SK-N-SH (cell line): ENCODE data around the gene CHKB. TPM values are rescaled to one million over a fixed set of nuclear protein-coding genes. Genes with fewer than 3 reads are reported as not detected.

Experiments
- CTCF ChIA-PET: fragments of 300-600, 350-600 bp; formaldehyde crosslinking; extraction: SDS; loops from one replicate; lab custom pipeline; 2021; lab: Yijun Ruan, JAX
- POLR2A ChIA-PET: fragments of 350-600 bp; sonication (Branson Sonifier 250); formaldehyde crosslinking; extraction: SDS; loops from one replicate; lab custom pipeline; 2020; ENCODE audit warnings: antibody characterized with exemption, inconsistent platforms; lab: Yijun Ruan, JAX
- DNase-seq: peaks from one replicate; pipeline ENCODE4 v3.0.0; 2012
- H2AFZ ChIP-seq: fragments of 200-600 bp; sonication (generic); 2 replicates; pipeline ENCODE4 v1.8.1; 2016; ENCODE audit warnings: antibody characterized with exemption, mild to moderate bottlenecking, low read depth
- H3F3A ChIP-seq: fragments of 200-600 bp; sonication (generic); replicated peaks from 2 replicates; pipeline ENCODE3; 2016; ENCODE audit warnings: antibody characterized with exemption, mild to moderate bottlenecking; ENCODE audit not compliant: insufficient read depth
- H3K27ac ChIP-seq, 2 experiments: fragments of 200-500 bp in 1 of 2; fragments of 200-600 bp in 1 of 2; sonication (Bioruptor generic) in 1 of 2; sonication (generic), shearing (Covaris generic) in 1 of 2; 2 replicates each; pipeline versions ENCODE4 v1.5.1 to v1.6.1; 2014 to 2016; ENCODE audit warnings: low read depth in 2 of 2, inconsistent platforms in 1 of 2, low read length in 1 of 2, mild to moderate bottlenecking in 1 of 2, mixed read lengths in 1 of 2
- H3K27me3 ChIP-seq: fragments of 200-600 bp; sonication (generic), shearing (Covaris generic); 2 replicates; pipeline ENCODE4 v1.6.1; 2016; ENCODE audit warnings: mixed run types; ENCODE audit not compliant: insufficient read depth
- H3K36me3 ChIP-seq, 2 experiments: fragments of 200-500 bp in 1 of 2; fragments of 200-600 bp in 1 of 2; sonication (Bioruptor generic) in 1 of 2; sonication (generic) in 1 of 2; replicated peaks in 1 of 2; 2 replicates each; pipeline versions ENCODE3 to v1.5.1; 2014 to 2016; ENCODE audit warnings: low read length in 1 of 2, mild to moderate bottlenecking in 1 of 2; ENCODE audit not compliant: insufficient read depth in 2 of 2, control insufficient read depth in 1 of 2
- H3K4me1 ChIP-seq, 2 experiments: fragments of 200-500 bp in 1 of 2; fragments of 200-600 bp in 1 of 2; sonication (Bioruptor generic) in 1 of 2; sonication (generic), shearing (Covaris generic) in 1 of 2; 2 replicates each; pipeline versions ENCODE4 v1.5.1 to v1.6.1; 2014 to 2016; ENCODE audit warnings: low read depth in 1 of 2, low read length in 1 of 2, mixed run types in 1 of 2; ENCODE audit not compliant: insufficient read depth in 2 of 2, control insufficient read depth in 1 of 2
- H3K4me2 ChIP-seq: fragments of 200-600 bp; sonication (generic), shearing (Covaris generic); 2 replicates; pipeline ENCODE4 v1.6.1; 2017; ENCODE audit warnings: mixed run types
- H3K4me3 ChIP-seq, 2 experiments: fragments of 200-500 bp in 1 of 2; fragments of 200-600 bp in 1 of 2; sonication (Bioruptor generic) in 1 of 2; sonication (generic), shearing (Covaris generic) in 1 of 2; 2 replicates each; pipeline versions ENCODE4 v1.5.1 to v1.8.1; 2014 to 2016; ENCODE audit warnings: low read depth in 2 of 2, inconsistent platforms in 1 of 2, low read length in 1 of 2, mild to moderate bottlenecking in 1 of 2, mixed read lengths in 1 of 2, moderate library complexity in 1 of 2
- H3K79me2 ChIP-seq: fragments of 200-600 bp; sonication (generic); 2 replicates; pipeline ENCODE4 v1.8.1; 2017; ENCODE audit warnings: mild to moderate bottlenecking; ENCODE audit not compliant: insufficient read depth
- H3K9ac ChIP-seq: fragments of 200-600 bp; sonication (generic); 2 replicates; pipeline ENCODE4 v1.6.1; 2017; ENCODE audit warnings: mixed run types
- H3K9me2 ChIP-seq: fragments of 200-600 bp; sonication (generic); 2 replicates; pipeline ENCODE4 v1.6.1; 2017; ENCODE audit warnings: mixed run types
- H3K9me3 ChIP-seq: fragments of 200-600 bp; sonication (generic); 2 replicates; pipeline ENCODE4 v1.6.1; 2017; ENCODE audit warnings: mixed run types, mild to moderate bottlenecking, moderate library complexity
- H4K20me1 ChIP-seq: fragments of 200-600 bp; sonication (generic); 2 replicates; pipeline ENCODE4 v1.6.1; 2017; ENCODE audit warnings: mild to moderate bottlenecking, mixed run types; ENCODE audit not compliant: insufficient read depth
- ELF1 ChIP-seq: IDR thresholded peaks from 2 replicates; pipeline ENCODE4 v1.4.0; 2012
- EZH2phosphoT487 ChIP-seq: fragments of 200-600 bp; sonication (generic); IDR thresholded peaks from 2 replicates; pipeline ENCODE4 v1.6.1; 2017; ENCODE audit warnings: low read depth, mixed run types, mild to moderate bottlenecking, antibody characterized with exemption, moderate library complexity, borderline replicate concordance
- JUND ChIP-seq: IDR thresholded peaks from 2 replicates; pipeline ENCODE4 v1.4.0; 2012
- MXI1 ChIP-seq: IDR thresholded peaks from 2 replicates; pipeline ENCODE4 v1.6.1; 2012; ENCODE audit warnings: mild to moderate bottlenecking, low read depth, low read length, improper control_type of control experiment
- NRF1 ChIP-seq: IDR thresholded peaks from 2 replicates; pipeline ENCODE4 v1.6.1; 2012; ENCODE audit warnings: low read depth, mild to moderate bottlenecking, low read length
- POLR2AphosphoS5 ChIP-seq: IDR thresholded peaks from 2 replicates; pipeline ENCODE4 v1.6.1; 2012; ENCODE audit warnings: low read depth, low read length
- RAD21 ChIP-seq: IDR thresholded peaks from 2 replicates; pipeline ENCODE4 v1.6.1; 2012; ENCODE audit warnings: mild to moderate bottlenecking, low read length
- RFX5 ChIP-seq: IDR thresholded peaks from 2 replicates; pipeline ENCODE4 v1.6.1; 2012; ENCODE audit warnings: mild to moderate bottlenecking, improper control_type of control experiment, low read length
- RXRA ChIP-seq: IDR thresholded peaks from 2 replicates; pipeline ENCODE4 v1.4.0; 2012; ENCODE audit warnings: low read depth, mild to moderate bottlenecking, borderline replicate concordance
- SMC3 ChIP-seq: IDR thresholded peaks from 2 replicates; pipeline ENCODE4 v1.6.1; 2012; ENCODE audit warnings: low read depth, low read length, improper control_type of control experiment
- WGBS: methylation state at CpG from one replicate; pipeline ENCODE4 v1.1.6; 2017; ENCODE audit warnings: low lambda C conversion rate; 5-methylcytosine and 5-hydroxymethylcytosine counted together
- polyA plus RNA-seq, 3 experiments: library from polyadenylated mRNA; depleted of rRNA; stranded (reverse); fragments of >200 nt; gene quantifications; 2 replicates each; pipeline ENCODE4 v1.2.3, GENCODE V29; 2012
- TF ChIP-seq, protein P1 (sequence below): fragments of 200-600 bp; sonication (generic); IDR thresholded peaks from 2 replicates; pipeline ENCODE4 v1.6.1; 2017; ENCODE audit warnings: antibody characterized with exemption, mild to moderate bottlenecking, moderate library complexity
- TF ChIP-seq, protein P2 (sequence below): IDR thresholded peaks from 2 replicates; pipeline ENCODE4 v1.4.0; 2012; ENCODE audit warnings: low read depth, borderline replicate concordance
- TF ChIP-seq, protein P3 (sequence below): IDR thresholded peaks from 2 replicates; pipeline ENCODE4 v1.4.0; 2012; ENCODE audit warnings: low read depth
- TF ChIP-seq, protein P4 (sequence below): fragments of 150-350 bp; IDR thresholded peaks from 2 replicates; pipeline ENCODE4 v1.6.1; 2016; ENCODE audit warnings: mild to moderate bottlenecking, low read depth, low read length
- TF ChIP-seq, protein P5 (sequence below): IDR thresholded peaks from 2 replicates; pipeline ENCODE4 v1.6.1; 2012; ENCODE audit warnings: mild to moderate bottlenecking, low read depth, low read length, moderate library complexity

The CHKB gene
- polyA plus RNA-seq, 1 of the 3 experiments (the other 2 are of a cell fraction), result 39.6 TPM

DNA sequence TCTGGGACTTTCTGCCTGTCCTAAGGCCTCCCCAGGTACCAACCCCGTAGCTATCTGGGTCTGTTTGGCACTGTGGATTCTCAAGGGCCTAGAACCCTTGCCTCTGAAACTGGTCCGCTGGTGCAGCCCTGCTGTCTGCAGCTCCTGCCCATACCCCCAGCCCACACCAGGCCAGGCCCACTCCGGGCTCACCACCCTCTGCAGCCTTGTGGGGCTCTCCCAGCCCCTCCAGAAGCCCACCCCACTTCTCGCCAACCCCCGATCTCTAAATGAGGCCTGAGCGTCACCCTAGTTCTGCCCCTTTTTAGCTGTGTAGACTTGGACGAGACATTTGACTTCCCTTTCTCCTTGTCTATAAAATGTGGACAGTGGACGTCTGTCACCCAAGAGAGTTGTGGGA, 32.3 kb downstream of the CHKB start:
- Histone ChIP-seq H3K79me2 (no peaks in the 10 kb centered on the region), H3K4me2 (no peak overlapping the region), H3K27ac (no peak overlapping the region), H3K9me2 (no peaks in the 10 kb centered on the region), H3K9ac (no peak overlapping the region), H3K36me3 (no peaks in the 10 kb centered on the region), H3K4me3 (no peak overlapping the region), H3K27me3 (no peaks in the 10 kb centered on the region), H3K9me3 (no peaks in the 10 kb centered on the region), H4K20me1 (no peaks in the 10 kb centered on the region), H3F3A (no peaks in the 10 kb centered on the region), H2AFZ (no peak overlapping the region), H3K4me1 (peaks cover 0 to 7% of the 10 kb centered on the region in 2 experiments; a peak in 1 of 4 replicates)
- TF ChIP-seq SMC3 (no peak), RXRA (no peak), JUND (no peak), NRF1 (no peak), MXI1 (no peak), RAD21 (no peak), RFX5 (no peak), POLR2AphosphoS5 (no peak)
- TF ChIP-seq, protein P1, sequence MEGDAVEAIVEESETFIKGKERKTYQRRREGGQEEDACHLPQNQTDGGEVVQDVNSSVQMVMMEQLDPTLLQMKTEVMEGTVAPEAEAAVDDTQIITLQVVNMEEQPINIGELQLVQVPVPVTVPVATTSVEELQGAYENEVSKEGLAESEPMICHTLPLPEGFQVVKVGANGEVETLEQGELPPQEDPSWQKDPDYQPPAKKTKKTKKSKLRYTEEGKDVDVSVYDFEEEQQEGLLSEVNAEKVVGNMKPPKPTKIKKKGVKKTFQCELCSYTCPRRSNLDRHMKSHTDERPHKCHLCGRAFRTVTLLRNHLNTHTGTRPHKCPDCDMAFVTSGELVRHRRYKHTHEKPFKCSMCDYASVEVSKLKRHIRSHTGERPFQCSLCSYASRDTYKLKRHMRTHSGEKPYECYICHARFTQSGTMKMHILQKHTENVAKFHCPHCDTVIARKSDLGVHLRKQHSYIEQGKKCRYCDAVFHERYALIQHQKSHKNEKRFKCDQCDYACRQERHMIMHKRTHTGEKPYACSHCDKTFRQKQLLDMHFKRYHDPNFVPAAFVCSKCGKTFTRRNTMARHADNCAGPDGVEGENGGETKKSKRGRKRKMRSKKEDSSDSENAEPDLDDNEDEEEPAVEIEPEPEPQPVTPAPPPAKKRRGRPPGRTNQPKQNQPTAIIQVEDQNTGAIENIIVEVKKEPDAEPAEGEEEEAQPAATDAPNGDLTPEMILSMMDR, result no peak
- TF ChIP-seq, protein P2, sequence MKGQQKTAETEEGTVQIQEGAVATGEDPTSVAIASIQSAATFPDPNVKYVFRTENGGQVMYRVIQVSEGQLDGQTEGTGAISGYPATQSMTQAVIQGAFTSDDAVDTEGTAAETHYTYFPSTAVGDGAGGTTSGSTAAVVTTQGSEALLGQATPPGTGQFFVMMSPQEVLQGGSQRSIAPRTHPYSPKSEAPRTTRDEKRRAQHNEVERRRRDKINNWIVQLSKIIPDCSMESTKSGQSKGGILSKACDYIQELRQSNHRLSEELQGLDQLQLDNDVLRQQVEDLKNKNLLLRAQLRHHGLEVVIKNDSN, result no peak
- TF ChIP-seq, protein P3, sequence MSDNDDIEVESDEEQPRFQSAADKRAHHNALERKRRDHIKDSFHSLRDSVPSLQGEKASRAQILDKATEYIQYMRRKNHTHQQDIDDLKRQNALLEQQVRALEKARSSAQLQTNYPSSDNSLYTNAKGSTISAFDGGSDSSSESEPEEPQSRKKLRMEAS, result no peak
- TF ChIP-seq, protein P4, sequence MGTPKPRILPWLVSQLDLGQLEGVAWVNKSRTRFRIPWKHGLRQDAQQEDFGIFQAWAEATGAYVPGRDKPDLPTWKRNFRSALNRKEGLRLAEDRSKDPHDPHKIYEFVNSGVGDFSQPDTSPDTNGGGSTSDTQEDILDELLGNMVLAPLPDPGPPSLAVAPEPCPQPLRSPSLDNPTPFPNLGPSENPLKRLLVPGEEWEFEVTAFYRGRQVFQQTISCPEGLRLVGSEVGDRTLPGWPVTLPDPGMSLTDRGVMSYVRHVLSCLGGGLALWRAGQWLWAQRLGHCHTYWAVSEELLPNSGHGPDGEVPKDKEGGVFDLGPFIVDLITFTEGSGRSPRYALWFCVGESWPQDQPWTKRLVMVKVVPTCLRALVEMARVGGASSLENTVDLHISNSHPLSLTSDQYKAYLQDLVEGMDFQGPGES, result no peak
- WGBS, result 74% methylated on average over 8 of the region's 8 CpGs
- DNase-seq, result no peak
- ChIA-PET CTCF (interaction anchor here (1.1 to 5.3 kb wide), 4 partner anchors 9 to 71 kb away, joined by 3 to 26 read pairs (median 8); partner anchors contain the start of genes SCO2 and SYCE3), POLR2A (no interaction called here)

DNA sequence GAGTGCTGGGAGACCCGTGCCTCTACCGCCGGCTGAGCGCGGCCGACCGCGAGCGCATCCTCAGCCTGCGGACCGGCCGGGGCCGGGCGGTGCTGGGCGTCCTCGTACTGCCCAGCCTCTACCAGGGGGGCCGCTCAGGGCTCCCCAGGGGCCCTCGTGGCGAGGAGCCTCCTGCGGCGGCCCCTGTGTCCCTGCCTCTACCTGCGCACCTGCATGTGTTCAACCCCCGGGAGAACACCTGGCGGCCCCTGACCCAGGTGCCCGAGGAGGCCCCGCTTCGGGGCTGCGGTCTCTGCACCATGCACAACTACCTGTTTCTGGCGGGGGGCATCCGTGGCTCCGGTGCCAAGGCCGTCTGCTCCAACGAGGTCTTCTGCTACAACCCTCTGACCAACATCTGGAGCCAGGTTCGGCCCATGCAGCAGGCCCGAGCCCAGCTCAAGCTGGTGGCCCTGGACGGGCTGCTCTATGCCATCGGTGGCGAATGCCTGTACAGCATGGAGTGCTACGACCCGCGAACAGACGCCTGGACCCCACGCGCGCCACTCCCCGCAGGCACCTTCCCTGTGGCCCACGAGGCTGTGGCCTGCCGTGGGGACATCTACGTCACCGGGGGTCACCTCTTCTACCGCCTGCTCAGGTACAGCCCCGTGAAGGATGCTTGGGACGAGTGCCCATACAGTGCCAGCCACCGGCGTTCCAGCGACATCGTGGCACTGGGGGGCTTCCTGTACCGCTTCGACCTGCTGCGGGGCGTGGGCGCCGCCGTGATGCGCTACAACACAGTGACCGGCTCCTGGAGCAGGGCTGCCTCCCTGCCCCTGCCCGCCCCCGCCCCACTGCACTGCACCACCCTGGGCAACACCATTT, 33.5 kb downstream of the CHKB start:
- H3K27ac ChIP-seq, result no peak overlapping the region
- no peak overlapping the region for H3K9ac ChIP-seq
- no peaks in the 10 kb centered on the region for H3F3A ChIP-seq
- no peaks in the 10 kb centered on the region for H3K27me3 ChIP-seq
- WGBS, result 94% methylated on average over 22 of the region's 68 CpGs
- ChIA-PET CTCF (interaction anchor here (1.4 to 5.3 kb wide), 3 partner anchors 14 to 23 kb away, joined by 4 to 31 read pairs (median 26); partner anchors contain the start of genes SCO2 and SYCE3), POLR2A (no interaction called here)
- H3K4me2 ChIP-seq, result no peak overlapping the region
- H2AFZ ChIP-seq, result no peak overlapping the region
- H3K36me3 ChIP-seq, result no peaks in the 10 kb centered on the region
- no peaks in the 10 kb centered on the region for H3K9me2 ChIP-seq
- no peaks in the 10 kb centered on the region for H3K79me2 ChIP-seq
- H3K9me3 ChIP-seq, result no peaks in the 10 kb centered on the region
- TF ChIP-seq EZH2phosphoT487, result no peak
- TF ChIP-seq, protein P3, result no peak
- TF ChIP-seq ELF1, result no peak
- no peak for TF ChIP-seq MXI1
- TF ChIP-seq, protein P5, sequence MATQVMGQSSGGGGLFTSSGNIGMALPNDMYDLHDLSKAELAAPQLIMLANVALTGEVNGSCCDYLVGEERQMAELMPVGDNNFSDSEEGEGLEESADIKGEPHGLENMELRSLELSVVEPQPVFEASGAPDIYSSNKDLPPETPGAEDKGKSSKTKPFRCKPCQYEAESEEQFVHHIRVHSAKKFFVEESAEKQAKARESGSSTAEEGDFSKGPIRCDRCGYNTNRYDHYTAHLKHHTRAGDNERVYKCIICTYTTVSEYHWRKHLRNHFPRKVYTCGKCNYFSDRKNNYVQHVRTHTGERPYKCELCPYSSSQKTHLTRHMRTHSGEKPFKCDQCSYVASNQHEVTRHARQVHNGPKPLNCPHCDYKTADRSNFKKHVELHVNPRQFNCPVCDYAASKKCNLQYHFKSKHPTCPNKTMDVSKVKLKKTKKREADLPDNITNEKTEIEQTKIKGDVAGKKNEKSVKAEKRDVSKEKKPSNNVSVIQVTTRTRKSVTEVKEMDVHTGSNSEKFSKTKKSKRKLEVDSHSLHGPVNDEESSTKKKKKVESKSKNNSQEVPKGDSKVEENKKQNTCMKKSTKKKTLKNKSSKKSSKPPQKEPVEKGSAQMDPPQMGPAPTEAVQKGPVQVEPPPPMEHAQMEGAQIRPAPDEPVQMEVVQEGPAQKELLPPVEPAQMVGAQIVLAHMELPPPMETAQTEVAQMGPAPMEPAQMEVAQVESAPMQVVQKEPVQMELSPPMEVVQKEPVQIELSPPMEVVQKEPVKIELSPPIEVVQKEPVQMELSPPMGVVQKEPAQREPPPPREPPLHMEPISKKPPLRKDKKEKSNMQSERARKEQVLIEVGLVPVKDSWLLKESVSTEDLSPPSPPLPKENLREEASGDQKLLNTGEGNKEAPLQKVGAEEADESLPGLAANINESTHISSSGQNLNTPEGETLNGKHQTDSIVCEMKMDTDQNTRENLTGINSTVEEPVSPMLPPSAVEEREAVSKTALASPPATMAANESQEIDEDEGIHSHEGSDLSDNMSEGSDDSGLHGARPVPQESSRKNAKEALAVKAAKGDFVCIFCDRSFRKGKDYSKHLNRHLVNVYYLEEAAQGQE, result no peak
- TF ChIP-seq JUND, result no peak
- no peak overlapping the region for H3K4me3 ChIP-seq
- H3K4me1 ChIP-seq, result peaks cover 0 to 9% of the 10 kb centered on the region in 2 experiments; a peak in 1 of 4 replicates
- H4K20me1 ChIP-seq, result no peaks in the 10 kb centered on the region
- DNase-seq, result peak; percentile 26
